Natural killer cell treated with Interleukin-12 subunit alpha and Interleukin-12 subunit beta and Interleukin-15 and Interleukin-18, amount 100 ng/mL, for 72 hours (primary cell): Measurements from ENCODE around the gene AFDN. TPM values are rescaled to one million over a fixed set of nuclear protein-coding genes. Genes with fewer than 3 reads are reported as not detected.

ENCODE experiments used
- ATAC-seq, 2 donors: fragments of 150-1000 bp; cut with Tn5 transposase in 1 of 2; sonication (Bioruptor Pico), chemical (Tn5 transposase) in 1 of 2; 2 replicates each; pipeline ENCODE4 v1.10.0; 2021
- DNase-seq: peaks from one replicate; pipeline ENCODE4 v3.0.0; 2022; ENCODE audit warnings: low spot score
- H3K27ac Mint-ChIP-seq, 2 donors: 1 replicate in 1 of 2; 2 replicates in 1 of 2; pipeline ENCODE4 v1.8.0; 2022; ENCODE audit warnings: mixed read lengths in 2 of 2, mild to moderate bottlenecking in 1 of 2, moderate library complexity in 1 of 2
- H3K27me3 Mint-ChIP-seq, 2 donors: 1 replicate in 1 of 2; 2 replicates in 1 of 2; pipeline ENCODE4 v1.8.0; 2022; ENCODE audit warnings: mixed read lengths in 2 of 2
- H3K36me3 Mint-ChIP-seq: one replicate; pipeline ENCODE4 v1.8.0; 2022; ENCODE audit warnings: mixed read lengths
- H3K4me1 Mint-ChIP-seq, 2 donors: 1 replicate in 1 of 2; 2 replicates in 1 of 2; pipeline ENCODE4 v1.8.0; 2022; ENCODE audit warnings: low read depth in 2 of 2, mixed read lengths in 2 of 2, mild to moderate bottlenecking in 1 of 2
- H3K4me3 Mint-ChIP-seq: one replicate; pipeline ENCODE4 v1.8.0; 2022; ENCODE audit warnings: mixed read lengths
- H3K9me3 Mint-ChIP-seq: 2 replicates; pipeline ENCODE4 v1.8.0; 2022; ENCODE audit warnings: mixed read lengths
- total RNA-seq, 2 donors: library from RNA; stranded (reverse); gene quantifications; one replicate each; pipeline ENCODE4 v1.2.3, GENCODE V29; 2022

AFDN gene
- total RNA-seq, 2 donors from 2014 or later, result 36.6 to 37.9 TPM

DNA sequence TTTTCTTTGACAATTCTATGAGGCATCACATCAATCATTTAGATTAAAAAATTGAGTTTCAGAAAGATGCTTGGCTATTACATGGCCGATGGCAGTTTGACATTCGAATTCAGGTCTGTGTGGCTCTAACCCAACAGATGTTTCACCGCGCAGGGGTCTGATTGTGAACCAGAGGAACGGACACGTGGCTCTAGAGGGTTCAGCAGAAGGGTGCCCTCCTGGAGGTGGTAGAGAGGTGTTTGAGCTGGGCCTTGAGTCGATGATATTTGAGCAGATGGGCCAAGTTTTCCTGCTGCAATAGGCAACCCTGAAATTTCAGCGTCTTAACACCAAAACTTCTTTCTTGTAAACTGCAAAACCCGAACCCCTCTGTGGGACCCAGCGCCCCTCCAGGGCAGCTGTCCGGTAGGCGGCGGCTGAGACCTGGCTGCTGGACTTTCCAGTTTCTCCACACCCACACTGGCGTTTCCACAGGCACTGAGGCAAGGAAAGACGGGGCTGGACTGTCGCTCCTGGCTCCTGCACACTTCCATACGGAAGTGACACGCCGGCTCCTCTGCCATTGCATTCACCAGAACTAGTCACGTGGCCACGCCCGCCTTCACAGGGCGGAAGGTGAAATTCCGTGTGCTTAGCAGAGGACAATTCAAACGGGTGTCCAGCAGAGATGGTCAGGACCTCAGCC, 11.3 kb upstream of the AFDN start:
- no peaks in the 10 kb centered on the region for H3K36me3 Mint-ChIP-seq
- ATAC-seq (no peak), DNase-seq (no peak)
- no peaks in the 10 kb centered on the region for H3K9me3 Mint-ChIP-seq
- H3K4me3 Mint-ChIP-seq, result no peak overlapping the region
- peaks cover 31 to 38% of the 10 kb centered on the region in 2 donors for H3K27me3 Mint-ChIP-seq
- H3K27ac Mint-ChIP-seq, result no peak overlapping the region
- no peaks in the 10 kb centered on the region for H3K4me1 Mint-ChIP-seq

DNA sequence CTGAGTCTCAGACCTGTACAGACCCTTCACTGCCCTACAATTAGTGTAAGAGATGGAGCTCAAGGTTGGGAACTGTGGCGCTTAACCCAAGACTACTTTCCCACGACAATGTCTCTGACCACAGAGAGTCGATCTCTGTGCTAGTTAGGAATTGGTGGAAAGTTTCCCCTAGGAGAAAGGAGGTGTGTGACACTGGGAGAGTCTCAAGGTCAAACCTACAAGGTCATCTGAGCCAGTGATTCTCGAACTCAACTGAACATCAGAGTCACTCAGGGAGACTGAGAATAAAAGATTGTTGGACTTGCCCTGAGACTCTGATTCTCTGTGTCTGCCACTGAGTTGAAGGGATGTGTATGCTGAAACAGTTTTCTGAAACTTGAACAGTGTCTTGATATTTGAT, 9.7 kb upstream of the AFDN start:
- H3K4me1 Mint-ChIP-seq, result no peaks in the 10 kb centered on the region
- H3K27me3 Mint-ChIP-seq, result peaks cover 32 to 40% of the 10 kb centered on the region in 2 donors
- ATAC-seq, result no peak
- no peak overlapping the region for H3K27ac Mint-ChIP-seq
- no peaks in the 10 kb centered on the region for H3K9me3 Mint-ChIP-seq
- DNase-seq, result no peak
- no peak overlapping the region for H3K4me3 Mint-ChIP-seq
- no peaks in the 10 kb centered on the region for H3K36me3 Mint-ChIP-seq

DNA sequence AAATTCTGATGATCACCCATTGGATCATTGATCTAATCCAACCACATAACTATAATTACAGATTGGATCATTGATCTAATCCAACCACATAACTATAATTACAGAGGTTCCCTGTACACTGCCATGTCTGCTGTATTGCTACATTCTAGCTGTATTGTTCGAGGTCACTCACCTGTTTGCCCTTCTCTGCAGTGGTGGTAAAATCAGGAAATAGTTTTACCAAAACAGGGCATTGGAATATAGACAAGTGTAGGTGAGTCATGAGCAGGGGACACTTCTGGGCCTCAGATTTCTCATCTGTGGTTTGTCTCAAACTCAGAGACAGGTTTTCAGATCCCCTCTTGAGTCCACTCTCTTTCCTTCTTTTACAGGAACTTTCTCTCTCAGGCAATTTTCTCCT, 9.0 kb upstream of the AFDN start:
- H3K9me3 Mint-ChIP-seq, result no peaks in the 10 kb centered on the region
- H3K27ac Mint-ChIP-seq, result no peak overlapping the region
- H3K36me3 Mint-ChIP-seq, result no peaks in the 10 kb centered on the region
- ATAC-seq (no peak), DNase-seq (no peak)
- no peaks in the 10 kb centered on the region for H3K4me1 Mint-ChIP-seq
- no peak overlapping the region for H3K4me3 Mint-ChIP-seq
- peaks cover 32 to 38% of the 10 kb centered on the region in 2 donors for H3K27me3 Mint-ChIP-seq

DNA sequence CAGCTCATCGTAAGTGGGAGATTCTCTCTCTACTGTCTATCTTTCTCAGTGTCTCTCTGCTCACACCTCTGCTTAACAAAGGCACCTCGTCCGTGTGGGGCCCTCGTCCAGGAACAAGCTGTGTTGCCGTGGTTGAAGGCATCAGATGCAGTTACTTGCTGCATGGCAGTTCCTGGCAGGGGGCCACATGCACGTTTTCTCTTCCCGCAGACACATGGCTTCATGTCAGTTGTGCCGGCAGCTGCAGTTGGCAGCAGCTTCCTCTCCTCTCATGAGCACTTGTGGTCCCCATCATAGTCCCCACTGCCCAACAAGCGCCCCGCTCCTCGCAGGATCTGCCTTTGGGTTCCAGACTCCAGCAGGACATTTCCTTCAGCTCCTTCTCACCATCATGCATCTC, 7.1 kb upstream of the AFDN start:
- DNase-seq (no peak), ATAC-seq (no peak)
- H3K9me3 Mint-ChIP-seq, result no peaks in the 10 kb centered on the region
- no peak overlapping the region for H3K27ac Mint-ChIP-seq
- H3K36me3 Mint-ChIP-seq, result no peaks in the 10 kb centered on the region
- no peak overlapping the region for H3K4me3 Mint-ChIP-seq
- peaks cover 32 to 40% of the 10 kb centered on the region in 2 donors for H3K27me3 Mint-ChIP-seq
- H3K4me1 Mint-ChIP-seq, result no peaks in the 10 kb centered on the region

DNA sequence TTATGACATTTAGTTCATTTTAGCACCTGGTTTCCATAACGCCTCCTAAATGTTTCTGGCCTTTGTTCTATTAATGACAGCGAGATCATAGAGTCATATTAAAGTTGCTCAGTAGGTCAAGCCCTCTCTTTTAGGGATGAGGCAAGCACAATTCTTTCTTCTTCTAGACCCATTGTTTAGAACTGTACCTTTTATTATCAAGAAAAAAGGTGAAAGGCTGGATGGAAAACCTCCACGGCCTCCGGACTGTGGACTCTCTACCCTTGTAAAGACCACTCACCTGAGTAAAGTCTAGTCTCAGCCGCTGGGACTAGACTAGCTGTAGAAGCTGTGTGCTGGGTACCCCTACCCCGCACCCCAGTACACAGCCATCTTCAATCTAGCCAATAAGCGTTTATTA, 6.0 kb upstream of the AFDN start:
- Mint-ChIP-seq H3K27ac (no peak overlapping the region), H3K4me1 (peaks cover 3 to 8% of the 10 kb centered on the region in 2 donors), H3K27me3 (peaks cover 32 to 47% of the 10 kb centered on the region in 2 donors), H3K36me3 (no peaks in the 10 kb centered on the region), H3K4me3 (no peak overlapping the region), H3K9me3 (no peaks in the 10 kb centered on the region)
- peak in 1 of 2 donors; percentile 11 for ATAC-seq
- no peak for DNase-seq

DNA sequence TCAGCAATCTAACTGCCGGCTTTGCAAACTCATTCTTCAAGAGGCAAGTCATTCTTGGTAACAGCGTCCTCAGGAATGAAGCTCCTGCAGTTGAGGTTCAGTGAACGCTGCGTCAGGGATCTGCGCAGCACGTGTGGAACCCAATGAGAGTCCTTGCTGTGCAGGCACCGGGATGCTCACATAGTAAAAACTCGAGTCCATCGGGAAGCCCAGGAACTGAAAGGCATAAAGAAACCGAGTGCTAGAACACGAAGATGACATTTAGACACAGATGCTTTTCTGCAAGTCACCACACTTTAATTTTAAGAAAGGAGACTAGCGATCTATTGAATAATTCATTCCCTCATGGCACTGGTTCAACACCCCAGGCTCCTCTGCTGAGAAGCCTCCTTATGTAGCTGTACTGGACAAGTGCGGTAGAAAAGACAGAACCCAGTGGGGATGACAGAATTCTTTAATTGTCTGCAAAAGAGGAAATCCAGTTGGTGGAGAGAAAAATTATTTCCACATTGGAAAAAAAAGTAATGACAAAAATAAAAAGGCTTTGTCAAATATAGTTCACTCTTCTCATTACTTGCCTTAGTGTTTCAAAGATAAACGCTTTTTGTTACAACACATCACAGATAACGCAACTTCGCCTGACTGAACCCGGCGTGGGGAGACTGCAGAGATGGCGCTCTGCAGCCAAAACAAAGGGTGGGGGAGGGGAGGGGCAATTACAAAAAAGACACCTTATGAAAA, 1.9 kb upstream of the AFDN start:
- peaks cover 31 to 37% of the 10 kb centered on the region in 2 donors for H3K27me3 Mint-ChIP-seq
- DNase-seq (no peak), ATAC-seq (no peak)
- no peaks in the 10 kb centered on the region for H3K9me3 Mint-ChIP-seq
- peaks cover 8 to 14% of the 10 kb centered on the region in 2 donors for H3K4me1 Mint-ChIP-seq
- H3K27ac Mint-ChIP-seq, result no peak overlapping the region
- no peaks in the 10 kb centered on the region for H3K36me3 Mint-ChIP-seq
- H3K4me3 Mint-ChIP-seq, result no peak overlapping the region

DNA sequence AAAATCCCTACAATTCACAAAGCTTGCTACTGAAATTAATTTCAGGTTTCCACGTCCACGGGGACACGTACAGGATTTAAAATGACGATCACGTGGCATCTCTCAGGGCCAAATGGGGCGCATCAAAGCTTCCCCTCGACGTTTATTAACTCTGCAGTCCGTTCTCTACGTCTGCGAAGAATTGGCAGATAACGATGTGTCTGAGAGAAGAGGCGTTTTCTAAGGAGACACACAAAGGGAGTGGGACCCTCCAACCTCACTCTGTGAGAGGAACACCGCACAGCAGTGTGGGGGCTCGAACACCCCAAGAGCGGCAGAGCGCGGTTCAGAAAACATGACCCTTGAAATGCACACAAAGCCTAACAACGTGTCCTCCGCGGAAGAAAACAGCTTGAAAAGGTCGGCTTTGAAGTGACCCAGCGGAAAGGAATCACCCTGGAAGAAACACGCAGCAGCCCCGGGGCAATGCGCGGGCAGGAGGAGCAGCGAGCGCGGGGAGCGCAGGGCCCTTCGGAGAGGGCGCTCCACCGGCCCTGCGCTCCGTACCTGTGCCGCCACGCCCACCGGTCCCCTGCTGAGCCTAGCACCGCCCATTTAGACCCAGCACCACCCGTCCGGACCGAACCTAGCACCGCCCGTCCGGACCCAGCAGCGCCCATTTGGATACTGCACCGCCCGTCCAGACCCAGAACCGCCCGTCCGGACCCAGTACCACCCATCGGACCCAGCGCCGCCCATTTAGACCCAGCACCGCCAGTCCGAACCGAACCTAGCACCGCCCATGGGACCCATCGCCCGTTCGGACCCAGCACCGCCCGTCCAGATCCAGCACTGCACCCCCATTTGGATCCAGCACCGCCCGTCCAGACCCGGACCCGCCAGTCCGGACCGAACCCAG, 1.1 kb upstream of the AFDN start:
- DNase-seq (no peak), ATAC-seq (no peak)
- Mint-ChIP-seq H3K27ac (no peak overlapping the region), H3K9me3 (no peaks in the 10 kb centered on the region), H3K36me3 (peaks cover 5% of the 10 kb centered on the region), H3K27me3 (peaks cover 34 to 38% of the 10 kb centered on the region in 2 donors), H3K4me3 (peak overlapping the region; percentile 84), H3K4me1 (peaks cover 8 to 14% of the 10 kb centered on the region in 2 donors)

DNA sequence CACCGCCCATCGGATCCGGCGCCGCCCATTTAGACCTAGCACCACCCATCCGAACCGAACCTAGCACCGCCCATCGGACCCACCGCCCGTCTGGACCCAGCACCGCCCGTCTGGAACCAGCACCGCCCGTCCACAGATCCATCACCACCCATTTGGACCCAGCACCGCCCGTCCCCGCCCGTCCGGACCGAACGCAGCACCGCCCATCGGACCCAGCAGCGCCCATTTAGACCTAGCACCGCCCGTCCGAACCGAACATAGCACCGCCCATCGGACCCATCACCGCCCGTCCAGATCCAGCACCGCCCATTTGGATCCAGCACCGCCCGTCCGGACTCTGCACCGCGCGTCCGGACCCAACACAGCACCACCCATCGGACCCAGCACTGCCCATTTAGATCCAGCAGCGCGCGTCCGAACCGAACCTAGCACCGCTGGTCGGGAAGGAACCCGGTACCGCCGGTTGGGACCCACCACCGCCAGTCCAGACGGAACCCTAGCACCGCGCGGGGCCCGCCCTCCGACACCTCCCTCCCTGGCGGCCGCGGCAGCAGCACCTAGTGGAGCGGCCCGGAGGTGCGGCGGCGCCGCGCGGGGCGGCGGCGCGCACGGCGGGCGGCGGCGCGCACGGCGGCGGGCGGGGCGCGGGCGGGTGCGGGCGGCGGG, 348 bp upstream of the AFDN start:
- H3K9me3 Mint-ChIP-seq, result no peaks in the 10 kb centered on the region
- peaks cover 11 to 14% of the 10 kb centered on the region in 2 donors for H3K4me1 Mint-ChIP-seq
- peaks cover 34 to 40% of the 10 kb centered on the region in 2 donors for H3K27me3 Mint-ChIP-seq
- H3K4me3 Mint-ChIP-seq, result peak overlapping the region; percentile 84
- no peak overlapping the region for H3K27ac Mint-ChIP-seq
- ATAC-seq (peak; percentile 91 to 96), DNase-seq (no peak)
- H3K36me3 Mint-ChIP-seq, result peaks cover 6% of the 10 kb centered on the region

DNA sequence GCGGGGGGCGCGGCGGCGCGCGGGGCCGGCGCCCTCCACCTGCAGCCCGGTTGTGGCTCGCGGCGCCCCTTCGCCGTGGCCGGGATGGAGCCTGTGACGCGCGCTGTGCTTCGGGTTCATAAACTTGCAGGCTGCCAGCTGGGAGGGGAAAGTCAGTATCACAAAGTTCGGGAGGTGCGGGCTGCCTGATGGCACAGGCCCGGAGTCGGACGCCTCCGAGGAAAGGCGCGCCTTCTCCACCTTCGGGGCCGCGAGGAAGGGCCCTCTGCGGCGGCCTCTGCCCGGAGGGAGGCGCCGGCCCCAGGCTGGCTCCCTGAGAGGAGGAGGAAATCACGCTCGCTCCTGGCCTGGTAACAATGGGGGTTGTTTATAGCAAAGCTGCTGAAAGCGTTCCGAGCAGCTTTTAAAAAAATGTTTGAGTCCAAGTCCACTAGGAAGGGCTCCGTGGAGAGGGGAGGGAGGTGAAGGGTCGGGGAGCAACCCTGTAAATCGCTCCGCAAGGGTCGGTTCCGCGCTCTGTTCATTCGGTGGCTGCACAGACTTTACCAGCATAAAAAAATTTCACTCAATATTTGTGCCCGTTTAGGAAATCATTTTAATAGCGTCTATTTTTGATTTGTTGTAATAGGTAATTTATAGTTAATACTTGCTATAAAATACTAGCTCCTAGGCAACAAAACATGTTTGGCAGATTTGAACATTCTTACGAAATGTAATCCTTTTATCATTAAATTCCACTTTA, 1.0 kb downstream of the AFDN start:
- ATAC-seq (peak in 1 of 2 donors; percentile 22), DNase-seq (no peak)
- Mint-ChIP-seq H3K27me3 (peaks cover 36 to 44% of the 10 kb centered on the region in 2 donors), H3K36me3 (peaks cover 6% of the 10 kb centered on the region), H3K27ac (peak overlapping the region; percentile 14 to 54), H3K4me3 (peak overlapping the region; percentile 78), H3K9me3 (no peaks in the 10 kb centered on the region), H3K4me1 (peaks cover 14% of the 10 kb centered on the region in 2 donors)

DNA sequence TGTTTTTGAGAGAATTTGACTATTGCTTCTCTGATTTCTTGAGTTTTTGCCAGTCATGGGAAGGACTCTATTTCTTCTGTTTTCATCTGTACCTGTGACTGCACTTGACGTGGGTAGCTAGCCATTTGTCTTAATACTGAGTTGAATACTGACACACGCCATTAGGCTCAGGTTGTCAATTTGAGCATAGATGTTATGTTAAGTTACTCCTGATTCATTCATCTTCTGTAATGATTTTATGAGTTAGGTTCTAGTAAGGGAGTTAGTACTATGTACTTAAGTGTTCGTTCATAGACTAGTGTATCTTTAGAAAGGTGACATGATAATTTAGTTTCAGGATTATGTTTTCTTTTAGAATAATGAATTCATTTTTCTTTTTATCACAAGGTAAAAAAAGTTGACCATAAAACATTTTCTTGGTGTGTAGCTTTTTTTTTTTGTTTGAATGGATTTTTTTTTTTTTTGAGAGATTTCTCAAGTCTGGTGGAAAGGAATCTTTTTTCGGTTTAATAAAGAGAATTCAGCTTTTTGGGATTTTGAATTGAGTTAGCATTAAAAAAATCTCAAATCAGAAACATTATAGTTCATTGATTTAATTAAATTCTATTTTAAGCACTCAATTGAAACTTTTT, 1.7 kb downstream of the AFDN start:
- DNase-seq, result no peak
- Mint-ChIP-seq H3K4me3 (peak overlapping the region; percentile 78), H3K4me1 (peaks cover 18 to 19% of the 10 kb centered on the region in 2 donors), H3K36me3 (peaks cover 6% of the 10 kb centered on the region), H3K9me3 (no peaks in the 10 kb centered on the region), H3K27ac (peak overlapping the region; percentile 14 to 54), H3K27me3 (peaks cover 36 to 44% of the 10 kb centered on the region in 2 donors)
- no peak for ATAC-seq

DNA sequence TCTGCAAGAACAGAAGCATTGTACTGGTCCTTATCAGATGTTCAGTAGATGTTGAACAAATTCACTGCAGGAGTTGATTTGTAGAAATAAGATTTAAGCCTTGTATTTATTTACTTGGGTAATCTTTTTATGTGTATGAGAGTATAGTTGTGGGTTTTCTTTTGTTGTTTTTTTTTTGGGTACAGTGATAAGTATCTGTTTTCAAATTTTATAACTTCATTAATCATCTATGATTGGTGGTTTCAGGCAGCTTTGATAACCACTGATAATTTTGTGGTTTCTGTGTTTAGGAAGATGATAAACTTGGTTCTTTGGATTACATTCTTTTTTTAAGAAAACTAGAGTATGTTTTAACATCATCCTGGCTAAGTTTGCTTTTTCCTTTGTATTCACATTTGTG, 2.8 kb downstream of the AFDN start:
- Mint-ChIP-seq H3K27me3 (peaks cover 37 to 44% of the 10 kb centered on the region in 2 donors), H3K9me3 (no peaks in the 10 kb centered on the region), H3K36me3 (peaks cover 6% of the 10 kb centered on the region), H3K4me3 (no peak overlapping the region), H3K27ac (no peak overlapping the region), H3K4me1 (peaks cover 20% of the 10 kb centered on the region in 2 donors)
- no peak for DNase-seq
- ATAC-seq, result no peak

DNA sequence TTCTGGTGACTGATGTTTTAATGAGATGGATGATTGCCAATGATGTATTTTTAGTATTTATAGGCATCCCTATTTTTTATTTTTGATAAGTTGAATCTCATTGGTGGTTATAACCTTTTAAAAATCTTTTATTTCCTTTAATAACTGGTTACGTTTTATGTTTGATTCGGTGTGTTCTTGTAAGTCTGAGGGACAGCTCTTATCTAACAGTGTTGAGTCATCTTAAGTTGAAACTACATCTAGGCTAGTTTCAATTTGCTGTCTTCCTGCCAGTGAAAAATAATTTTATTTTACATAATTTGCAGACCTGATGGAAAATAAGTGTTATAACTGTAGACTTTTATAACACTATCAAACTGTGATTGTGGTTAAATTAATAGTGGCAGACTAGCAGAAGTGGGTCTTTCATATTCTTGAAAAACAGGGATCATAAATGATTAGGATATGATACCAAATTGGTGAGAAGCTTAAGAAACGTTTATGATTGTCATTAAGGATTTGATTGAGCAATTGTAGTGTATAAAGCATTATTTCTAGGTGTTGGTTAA, 4.6 kb downstream of the AFDN start:
- DNase-seq (no peak), ATAC-seq (no peak)
- peaks cover 30 to 44% of the 10 kb centered on the region in 2 donors for H3K27me3 Mint-ChIP-seq
- no peaks in the 10 kb centered on the region for H3K9me3 Mint-ChIP-seq
- H3K36me3 Mint-ChIP-seq, result peaks cover 6% of the 10 kb centered on the region
- H3K27ac Mint-ChIP-seq, result peak overlapping the region in 1 of 2 donors; percentile 31
- peak overlapping the region; percentile 56 for H3K4me3 Mint-ChIP-seq
- H3K4me1 Mint-ChIP-seq, result peaks cover 12 to 14% of the 10 kb centered on the region in 2 donors
